ENCODE results near the gene HLA-DRA. TPM values are rescaled to one million over a fixed set of nuclear protein-coding genes. Genes with fewer than 3 reads are reported as not detected.

The HLA-DRA gene
- total RNA-seq, 4 donors from 2014 or later: 53.0 to 162 (median 106) TPM

DNA sequence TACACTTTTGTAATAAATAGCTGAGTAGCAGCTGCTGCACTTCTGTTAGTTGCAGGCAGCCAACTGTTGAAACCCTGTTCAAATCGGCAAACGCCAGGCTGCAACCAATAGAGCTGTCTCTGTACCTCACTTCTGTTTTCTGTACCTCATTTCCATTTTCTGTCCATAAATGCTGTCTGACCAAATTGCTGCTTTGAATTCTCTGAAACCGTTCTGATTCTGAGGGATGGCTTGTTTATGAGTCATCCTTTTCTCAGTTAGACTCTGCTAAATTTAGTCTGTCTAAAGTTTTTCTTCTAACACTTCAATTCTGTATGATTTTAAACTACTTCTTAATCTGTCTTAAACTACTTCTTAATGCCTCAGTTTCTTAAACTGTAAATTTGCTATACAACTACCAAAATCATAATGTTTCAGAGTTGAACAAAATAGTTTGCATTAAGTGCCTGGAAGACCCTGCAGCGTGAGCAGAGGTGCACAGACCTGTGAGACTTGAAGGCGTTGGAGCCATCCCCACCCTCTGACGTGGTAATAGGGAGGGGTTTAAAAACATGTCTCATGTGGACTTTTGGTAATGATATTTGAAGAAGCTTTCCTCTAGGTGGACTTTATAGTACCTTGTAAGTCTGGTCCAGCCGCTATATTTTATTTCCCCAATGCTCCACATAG, 42.3 kb upstream of the HLA-DRA start:
- intact Hi-C loops (cut with DNase I): no loop called here
- Histone ChIP-seq H3K4me1 (peaks cover 7 to 9% of the 10 kb centered on the region in 2 donors), H3K9me3 (no peaks in the 10 kb centered on the region), H3K4me3 (replicated peaks in 1 of 3) (no peak overlapping the region), H3K27ac (no peak overlapping the region), H3K27me3 (no peaks in the 10 kb centered on the region), H3K36me3 (no peaks in the 10 kb centered on the region)
- no peak for TF ChIP-seq POLR2A (IDR thresholded peaks at IDR 0.05)
- TF ChIP-seq, protein P1, sequence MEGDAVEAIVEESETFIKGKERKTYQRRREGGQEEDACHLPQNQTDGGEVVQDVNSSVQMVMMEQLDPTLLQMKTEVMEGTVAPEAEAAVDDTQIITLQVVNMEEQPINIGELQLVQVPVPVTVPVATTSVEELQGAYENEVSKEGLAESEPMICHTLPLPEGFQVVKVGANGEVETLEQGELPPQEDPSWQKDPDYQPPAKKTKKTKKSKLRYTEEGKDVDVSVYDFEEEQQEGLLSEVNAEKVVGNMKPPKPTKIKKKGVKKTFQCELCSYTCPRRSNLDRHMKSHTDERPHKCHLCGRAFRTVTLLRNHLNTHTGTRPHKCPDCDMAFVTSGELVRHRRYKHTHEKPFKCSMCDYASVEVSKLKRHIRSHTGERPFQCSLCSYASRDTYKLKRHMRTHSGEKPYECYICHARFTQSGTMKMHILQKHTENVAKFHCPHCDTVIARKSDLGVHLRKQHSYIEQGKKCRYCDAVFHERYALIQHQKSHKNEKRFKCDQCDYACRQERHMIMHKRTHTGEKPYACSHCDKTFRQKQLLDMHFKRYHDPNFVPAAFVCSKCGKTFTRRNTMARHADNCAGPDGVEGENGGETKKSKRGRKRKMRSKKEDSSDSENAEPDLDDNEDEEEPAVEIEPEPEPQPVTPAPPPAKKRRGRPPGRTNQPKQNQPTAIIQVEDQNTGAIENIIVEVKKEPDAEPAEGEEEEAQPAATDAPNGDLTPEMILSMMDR (IDR thresholded peaks at IDR 0.05): no peak
- 83 to 84% methylated on average over 7 of the region's 7 CpGs for WGBS, 2 donors
- no peak for DNase-seq

- no peak for TF ChIP-seq POLR2A (IDR thresholded peaks at IDR 0.05)
- TF ChIP-seq, protein P1 (IDR thresholded peaks at IDR 0.05): no peak
- DNase-seq: no peak
- WGBS, 2 donors: 32 to 38% methylated on average over 4 of the region's 4 CpGs
- Histone ChIP-seq H3K4me3 (replicated peaks in 1 of 3) (no peak overlapping the region), H3K27me3 (no peaks in the 10 kb centered on the region), H3K36me3 (no peaks in the 10 kb centered on the region), H3K27ac (no peak overlapping the region), H3K9me3 (no peaks in the 10 kb centered on the region), H3K4me1 (no peaks in the 10 kb centered on the region)
- intact Hi-C loops (cut with DNase I): no loop called here
Observed at GRCh38 chr6:32401284-32401963, 38.3 kb upstream of the HLA-DRA start.

DNA sequence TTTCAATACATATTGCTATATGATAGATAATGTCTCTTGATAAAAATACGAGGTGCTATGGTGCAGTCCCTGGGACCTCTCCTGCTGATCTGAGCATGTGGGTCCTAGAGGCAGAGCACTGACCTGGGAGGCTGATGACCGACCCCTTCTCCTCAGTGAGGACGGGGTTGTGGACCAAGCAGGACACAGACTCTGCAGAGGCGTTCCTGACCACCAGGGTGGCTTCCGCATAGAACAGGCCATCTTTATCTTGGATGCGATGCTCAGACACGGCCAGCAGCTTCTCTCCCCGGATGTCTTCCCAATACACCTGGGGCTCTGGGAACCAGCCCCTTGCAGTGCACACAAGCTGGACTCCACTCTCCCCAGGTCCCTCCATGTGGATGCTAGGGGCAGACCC, 36.9 kb upstream of the HLA-DRA start:
- Histone ChIP-seq H3K4me3 (replicated peaks in 1 of 3) (no peak overlapping the region), H3K36me3 (no peaks in the 10 kb centered on the region), H3K9me3 (no peaks in the 10 kb centered on the region), H3K4me1 (no peaks in the 10 kb centered on the region), H3K27me3 (no peaks in the 10 kb centered on the region), H3K27ac (no peak overlapping the region)
- intact Hi-C loops (cut with DNase I): no loop called here
- WGBS, 2 donors: 61 to 70% methylated on average over 7 to 8 of the region's 8 CpGs
- no peak for TF ChIP-seq POLR2A (IDR thresholded peaks at IDR 0.05)
- TF ChIP-seq, protein P1 (IDR thresholded peaks at IDR 0.05): no peak
- DNase-seq: no peak

GRCh38 chr6:32405656-32406055, 34.0 kb upstream of the HLA-DRA start:
- Histone ChIP-seq H3K36me3 (no peaks in the 10 kb centered on the region), H3K27me3 (no peaks in the 10 kb centered on the region), H3K27ac (no peak overlapping the region), H3K4me3 (replicated peaks in 1 of 3) (no peak overlapping the region), H3K4me1 (no peaks in the 10 kb centered on the region), H3K9me3 (no peaks in the 10 kb centered on the region)
- DNase-seq: no peak
- intact Hi-C loops (cut with DNase I): no loop called here
- TF ChIP-seq, protein P1 (IDR thresholded peaks at IDR 0.05): no peak
- TF ChIP-seq POLR2A (IDR thresholded peaks at IDR 0.05): no peak
- WGBS, 2 donors: 3 to 11% methylated on average over 1 of the region's 1 CpG

DNA sequence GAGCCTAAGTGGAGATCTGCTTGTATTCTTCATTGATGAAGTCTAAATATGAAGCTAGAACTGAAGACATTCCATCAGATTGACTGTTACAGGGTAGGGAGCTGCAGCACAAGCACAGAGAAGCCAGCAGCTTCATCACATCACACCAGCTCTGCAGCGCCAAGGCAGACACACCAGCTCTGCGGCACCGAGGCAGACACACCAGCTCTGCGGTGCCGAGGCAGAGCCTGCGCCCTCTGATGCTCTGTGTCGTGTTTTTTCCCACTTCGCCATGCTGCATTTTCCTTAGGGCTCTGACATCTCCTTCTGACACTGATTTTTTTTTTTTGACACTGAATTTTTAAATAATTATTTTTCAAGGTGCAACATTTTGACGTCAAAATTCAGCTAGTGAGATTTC, 33.5 kb upstream of the HLA-DRA start:
- no peak overlapping the region for H3K4me3 ChIP-seq (replicated peaks in 1 of 3)
- no peaks in the 10 kb centered on the region for H3K27me3 ChIP-seq
- DNase-seq: no peak
- no peaks in the 10 kb centered on the region for H3K36me3 ChIP-seq
- intact Hi-C loops (cut with DNase I): no loop called here
- H3K9me3 ChIP-seq: no peaks in the 10 kb centered on the region
- TF ChIP-seq POLR2A (IDR thresholded peaks at IDR 0.05): no peak
- TF ChIP-seq, protein P1 (IDR thresholded peaks at IDR 0.05): no peak
- 79 to 82% methylated on average over 9 of the region's 9 CpGs for WGBS, 2 donors
- H3K4me1 ChIP-seq: no peaks in the 10 kb centered on the region
- H3K27ac ChIP-seq: no peak overlapping the region

Measured in thyroid gland (tissue), 4 donors.